AG10803 (cell line): ENCODE measurements around the gene GLI1.
A peak's percentile ranks its signal among the peaks of the same experiment; 100 is the strongest.
"Not testable (repeated sequence)": the region's sequence is repeated elsewhere in the genome, so short reads cannot be mapped to it uniquely, and the experiment has no call there.

Experiments used
- DNase-seq: peaks from one replicate; pipeline ENCODE4 v3.0.0; 2010; ENCODE audit warnings: low read depth
- H3K4me3 ChIP-seq: 2 replicates; pipeline ENCODE4 v1.5.1; 2011; ENCODE audit warnings: mild to moderate bottlenecking, low read length, control low read depth
- TF ChIP-seq, protein P1 (sequence below): conservative IDR thresholded peaks from 2 replicates; pipeline ENCODE4 v1.5.1; 2011; ENCODE audit warnings: mild to moderate bottlenecking, low read length, control low read depth, inconsistent platforms

GLI1 gene

DNA sequence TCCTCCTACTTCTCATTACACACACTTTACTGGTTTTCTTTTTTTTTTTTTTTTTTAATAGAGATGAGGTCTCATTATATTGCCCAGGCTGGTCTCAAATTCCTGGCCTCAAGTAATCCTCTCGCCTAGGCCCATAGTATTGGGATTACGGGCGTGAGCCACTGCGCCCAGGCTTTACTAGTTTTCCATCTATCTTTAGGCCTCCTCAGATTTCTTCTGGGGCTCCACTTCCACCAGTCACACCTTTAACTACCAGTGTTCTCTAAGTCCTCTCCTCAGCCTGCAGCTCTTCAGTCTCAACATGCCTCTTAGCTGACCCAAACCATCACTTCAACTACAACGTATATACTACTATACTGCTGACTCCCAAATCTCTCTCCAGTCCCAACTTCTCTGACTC lies 39.1 kb upstream of the GLI1 start:
- DNase-seq: no peak
- TF ChIP-seq, protein P1, sequence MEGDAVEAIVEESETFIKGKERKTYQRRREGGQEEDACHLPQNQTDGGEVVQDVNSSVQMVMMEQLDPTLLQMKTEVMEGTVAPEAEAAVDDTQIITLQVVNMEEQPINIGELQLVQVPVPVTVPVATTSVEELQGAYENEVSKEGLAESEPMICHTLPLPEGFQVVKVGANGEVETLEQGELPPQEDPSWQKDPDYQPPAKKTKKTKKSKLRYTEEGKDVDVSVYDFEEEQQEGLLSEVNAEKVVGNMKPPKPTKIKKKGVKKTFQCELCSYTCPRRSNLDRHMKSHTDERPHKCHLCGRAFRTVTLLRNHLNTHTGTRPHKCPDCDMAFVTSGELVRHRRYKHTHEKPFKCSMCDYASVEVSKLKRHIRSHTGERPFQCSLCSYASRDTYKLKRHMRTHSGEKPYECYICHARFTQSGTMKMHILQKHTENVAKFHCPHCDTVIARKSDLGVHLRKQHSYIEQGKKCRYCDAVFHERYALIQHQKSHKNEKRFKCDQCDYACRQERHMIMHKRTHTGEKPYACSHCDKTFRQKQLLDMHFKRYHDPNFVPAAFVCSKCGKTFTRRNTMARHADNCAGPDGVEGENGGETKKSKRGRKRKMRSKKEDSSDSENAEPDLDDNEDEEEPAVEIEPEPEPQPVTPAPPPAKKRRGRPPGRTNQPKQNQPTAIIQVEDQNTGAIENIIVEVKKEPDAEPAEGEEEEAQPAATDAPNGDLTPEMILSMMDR: no peak
- no peak overlapping the region for H3K4me3 ChIP-seq

DNA sequence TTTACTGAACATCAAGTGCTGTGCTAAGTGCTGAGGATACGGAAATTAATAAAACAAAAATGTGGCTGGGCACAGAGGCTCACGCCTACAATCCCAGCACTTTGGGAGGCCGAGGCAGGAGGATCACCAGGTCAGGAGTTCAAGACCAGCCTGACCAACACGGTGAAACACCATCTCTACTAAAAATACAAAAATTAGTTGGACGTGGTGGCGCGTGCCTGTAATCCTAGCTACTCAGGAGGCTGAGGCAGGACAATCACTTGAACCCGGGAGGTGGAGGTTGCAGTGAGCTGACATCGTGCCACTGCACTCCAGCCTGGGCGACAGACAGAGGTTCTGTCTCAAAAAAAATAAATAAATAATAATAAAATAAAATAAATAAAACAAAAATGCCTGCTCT lies 32.6 kb upstream of the GLI1 start:
- not testable (repeated sequence) for H3K4me3 ChIP-seq, DNase-seq

DNA sequence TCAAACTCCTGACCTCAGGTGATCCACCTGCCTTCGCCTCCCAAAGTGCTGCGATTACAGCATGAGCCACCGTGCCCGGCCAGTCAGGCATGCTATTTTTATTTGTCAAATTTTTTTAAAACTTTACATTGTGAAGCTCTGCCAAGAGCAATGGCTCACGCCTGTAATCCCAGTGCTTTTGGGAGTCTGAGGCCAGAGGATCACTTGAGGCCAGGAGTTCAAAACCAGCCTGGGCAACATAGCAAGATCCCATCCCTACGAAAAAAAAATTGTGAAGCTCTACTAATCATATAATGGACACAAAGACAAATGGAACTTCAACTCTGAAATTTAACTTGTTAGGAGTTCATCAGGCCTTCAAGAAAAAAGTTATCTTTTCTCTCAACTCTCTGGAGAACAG lies 30.6 kb upstream of the GLI1 start:
- TF ChIP-seq, protein P1: no peak

GRCh38 chr12:57429473-57430111 lies 30.0 kb upstream of the GLI1 start:
- peak overlapping the region; percentile 76 for H3K4me3 ChIP-seq
- TF ChIP-seq, protein P1: no peak
- peak; percentile 7 for DNase-seq

More for the DNA sequence above, 30.6 kb upstream of the GLI1 start:
- no peak overlapping the region for H3K4me3 ChIP-seq
- no peak for DNase-seq

GRCh38 chr12:57430112-57430930 lies 29.3 kb upstream of the GLI1 start:
- DNase-seq: peak; percentile 25
- TF ChIP-seq, protein P1: peak; percentile 15; the same call in 1 of the 2 replicates

GRCh38 chr12:57430931-57431566 lies 28.5 kb upstream of the GLI1 start, which contains the start of gene R3HDM2:
TSS of gene R3HDM2 (minus strand) at chr12:57431043. CDS start at chr12:57310428, 120,615 bp downstream.
- DNase-seq: peak; percentile 93
- TF ChIP-seq, protein P1: no peak
- H3K4me3 ChIP-seq: peak within 1 kb of the TSS; percentile 76

More at GRCh38 chr12:57430112-57430930, 29.3 kb upstream of the GLI1 start:
- peak overlapping the region; percentile 76 for H3K4me3 ChIP-seq

DNA sequence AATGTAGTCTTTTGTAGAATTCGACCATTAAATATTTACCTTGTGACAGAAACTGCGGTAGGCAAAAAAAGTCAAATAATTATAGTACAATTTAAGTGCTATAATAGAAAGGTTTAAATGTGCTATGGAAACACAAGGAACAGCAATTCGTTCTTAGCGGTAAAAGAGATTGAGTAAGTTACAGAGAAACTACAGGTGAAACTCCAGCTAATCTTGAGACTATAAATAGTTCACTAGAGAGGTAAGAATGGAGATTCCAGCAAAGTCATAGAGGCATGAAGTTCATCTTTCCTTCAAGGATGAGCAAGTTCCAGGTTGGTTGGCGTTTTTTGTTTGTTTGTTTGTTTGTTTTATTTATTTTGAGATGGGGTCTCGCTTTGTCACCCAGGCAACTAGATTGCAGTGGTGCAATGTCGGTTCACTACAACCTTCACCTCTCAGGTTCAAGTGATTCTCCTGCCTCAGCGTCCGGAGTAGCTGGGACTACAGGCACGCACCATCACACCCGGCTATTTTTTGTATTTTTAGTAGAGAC lies 27.9 kb upstream of the GLI1 start:
- H3K4me3 ChIP-seq: no peak overlapping the region; the same call in 1 of the 2 replicates
- no peak for DNase-seq
- TF ChIP-seq, protein P1: no peak
